GM12892 (cell line): ENCODE measurements around the gene TOP3A.
"Not testable (repeated sequence)": the region's sequence is repeated elsewhere in the genome, so short reads cannot be mapped to it uniquely, and the experiment has no call there.

Experiments used
- DNase-seq: peaks from one replicate; pipeline ENCODE4 v3.0.0; 2011; ENCODE audit not compliant: insufficient read length
- FAIRE-seq: peaks from 2 replicates; lab custom pipeline; 2011; peaks lifted over from hg19 to GRCh38; lab: Jason Lieb, UNC
- POLR2A ChIP-seq: IDR thresholded peaks from 2 replicates; pipeline ENCODE4 v1.6.1; 2011; ENCODE audit warnings: low read depth, low read length, control low read depth
- POLR2AphosphoS5 ChIP-seq: IDR thresholded peaks from 2 replicates; pipeline ENCODE4 v1.6.1; 2011; ENCODE audit warnings: low read depth, low read length, control low read depth
- TAF1 ChIP-seq: IDR thresholded peaks from 2 replicates; pipeline ENCODE4 v1.6.1; 2011; ENCODE audit warnings: low read depth, mild to moderate bottlenecking, control low read depth, low read length, borderline replicate concordance

Gene TOP3A

DNA sequence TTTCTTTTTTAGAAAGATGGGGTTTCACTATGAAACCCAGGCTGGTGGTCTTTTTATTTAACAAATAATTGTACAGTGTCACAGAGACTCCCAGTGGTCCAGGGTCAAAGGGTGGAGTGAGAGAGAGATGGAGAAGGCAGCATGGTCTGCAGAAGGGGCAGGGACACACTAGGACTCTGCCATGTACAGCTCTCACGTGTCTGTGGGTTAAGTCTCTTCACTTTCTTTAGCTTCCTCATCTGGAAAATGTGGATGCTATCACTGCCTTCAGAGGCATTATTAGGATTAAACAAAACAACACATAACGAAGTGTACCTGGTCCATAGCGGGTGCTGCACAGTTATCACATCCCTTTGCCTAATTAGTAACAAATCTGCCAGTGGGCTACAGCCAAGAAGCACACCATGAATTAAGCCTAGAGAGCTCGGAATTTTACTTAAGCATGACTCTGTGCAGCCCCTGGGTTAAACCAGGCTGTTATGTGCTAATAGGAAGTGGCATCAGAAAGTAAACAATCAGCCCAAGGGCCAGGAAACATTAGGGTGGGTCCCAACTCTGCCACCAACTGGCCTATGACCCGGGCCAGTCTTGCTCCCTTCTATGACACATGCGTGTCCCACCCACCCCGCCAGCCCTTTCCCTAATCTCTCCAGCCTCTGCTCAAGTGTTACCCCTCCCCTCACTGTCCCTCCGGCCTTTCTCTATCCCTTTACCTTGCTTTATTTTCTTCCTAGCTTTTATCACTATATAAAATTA is 13.9 kb downstream of the TOP3A start:
- FAIRE-seq (no peak), DNase-seq (no peak)
- no peak for TF ChIP-seq TAF1
- no peak for TF ChIP-seq POLR2AphosphoS5
- no peak for TF ChIP-seq POLR2A

DNA sequence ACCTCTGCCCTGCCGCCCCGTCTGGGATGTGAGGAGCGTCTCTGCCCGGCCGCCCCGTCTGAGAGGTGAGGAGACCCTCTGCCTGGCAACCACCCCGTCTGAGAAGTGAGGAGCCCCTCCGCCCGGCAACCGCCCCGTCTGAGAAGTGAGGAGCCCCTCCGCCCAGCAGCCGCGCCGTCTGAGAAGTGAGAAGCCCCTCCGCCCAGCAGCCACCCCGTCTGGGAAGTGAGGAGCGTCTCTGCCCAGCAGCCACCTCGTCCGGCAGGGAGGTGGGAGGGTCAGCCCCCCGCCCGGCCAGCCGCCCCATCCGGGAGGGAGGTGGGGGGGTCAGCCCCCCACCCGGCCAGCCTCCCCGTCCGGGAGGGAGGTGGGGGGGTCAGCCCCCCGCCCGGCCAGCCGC is 16.7 kb downstream of the TOP3A start:
- not testable (repeated sequence) for FAIRE-seq

DNA sequence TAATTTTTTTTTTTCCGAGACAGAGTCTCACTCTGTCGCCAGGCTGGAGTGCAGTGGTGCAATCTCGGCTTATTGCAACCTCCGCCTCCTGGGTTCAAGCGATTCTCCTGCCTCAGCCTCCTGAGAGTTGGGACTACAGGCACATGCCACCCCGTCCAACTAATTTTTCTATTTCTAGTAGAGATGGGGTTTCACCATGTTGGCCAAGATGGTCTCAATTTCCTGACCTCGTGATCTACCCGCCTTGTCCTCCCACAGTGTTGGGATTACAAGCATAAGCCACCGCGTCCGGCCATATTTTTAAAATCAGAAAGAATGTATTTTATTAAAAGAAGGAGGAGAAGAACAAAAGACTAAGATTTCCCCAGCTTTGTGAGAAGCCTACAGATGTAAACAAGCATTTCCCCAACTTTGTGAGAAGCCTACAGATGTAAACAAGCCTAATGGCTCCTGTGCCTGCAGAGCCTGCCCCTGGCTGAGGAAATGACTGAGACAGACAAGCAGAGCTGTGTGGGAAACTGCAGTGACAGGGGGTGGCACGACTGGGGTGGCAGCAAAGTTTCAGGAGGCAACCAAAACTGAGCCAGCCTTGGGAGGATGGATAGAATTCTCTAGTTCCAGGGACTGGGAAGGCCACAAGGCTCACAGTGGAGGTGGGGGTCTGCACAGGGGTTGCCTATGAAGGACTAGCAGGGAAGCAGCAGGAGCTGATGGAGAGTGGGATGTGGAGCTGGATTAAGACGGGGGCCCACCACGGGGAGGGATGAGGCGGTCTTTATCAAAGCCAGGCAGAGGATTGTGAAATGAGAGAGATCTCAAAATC is 22.9 kb downstream of the TOP3A start:
- DNase-seq, result no peak

More for the DNA sequence above, 16.7 kb downstream of the TOP3A start:
- DNase-seq, result not testable (repeated sequence)

DNA sequence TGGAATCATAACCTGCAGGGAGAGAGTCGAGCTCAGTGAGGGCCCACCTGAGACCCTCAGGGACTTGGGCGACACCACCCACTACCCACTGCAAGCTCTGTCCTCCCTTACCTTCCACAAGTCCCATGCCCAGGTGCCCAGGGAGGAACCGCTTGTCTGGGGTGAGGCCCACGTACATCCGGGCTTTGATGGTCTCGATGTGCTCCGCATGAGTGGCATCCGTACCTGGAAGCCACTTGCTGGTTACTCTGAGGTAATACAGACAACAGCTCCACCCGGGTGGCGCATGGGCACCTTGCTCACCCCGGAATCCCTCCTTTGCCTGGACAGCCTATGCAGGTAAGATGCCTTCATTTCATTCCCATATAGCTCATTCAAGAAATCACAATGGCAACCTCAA is 29.5 kb downstream of the TOP3A start:
- no peak for TF ChIP-seq POLR2A
- no peak for TF ChIP-seq TAF1
- TF ChIP-seq POLR2AphosphoS5, result no peak

More for the DNA sequence above, 22.9 kb downstream of the TOP3A start:
- no peak for TF ChIP-seq POLR2A
- TF ChIP-seq POLR2AphosphoS5, result no peak
- TF ChIP-seq TAF1, result no peak
- FAIRE-seq, result no peak

DNA sequence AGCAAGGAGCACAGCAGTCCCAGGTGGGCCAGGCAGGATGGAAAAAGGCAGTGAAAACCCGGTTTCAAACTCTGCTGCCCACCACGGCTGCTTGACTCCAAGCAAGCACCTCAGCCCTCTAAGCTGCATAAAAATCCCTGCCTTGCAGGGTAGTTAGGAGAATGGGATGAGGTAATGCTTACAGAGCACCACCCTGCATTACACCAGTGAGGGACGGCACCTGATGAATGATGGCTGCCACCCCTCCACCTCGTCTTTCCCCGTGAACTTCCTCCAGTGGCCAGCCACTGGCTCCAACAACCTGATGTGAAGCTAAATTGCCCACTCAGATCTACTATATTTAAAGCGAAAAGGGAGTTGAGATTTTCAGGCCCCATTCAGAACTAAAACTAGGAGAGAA is 33.0 kb downstream of the TOP3A start:
- TF ChIP-seq POLR2AphosphoS5, result no peak
- TF ChIP-seq TAF1, result no peak
- no peak for TF ChIP-seq POLR2A
- DNase-seq (no peak), FAIRE-seq (no peak)

More for the DNA sequence above, 29.5 kb downstream of the TOP3A start:
- FAIRE-seq (no peak), DNase-seq (no peak)

- FAIRE-seq (no peak), DNase-seq (no peak)
- TF ChIP-seq POLR2A (no peak), TAF1 (no peak), POLR2AphosphoS5 (no peak)
Observed at GRCh38 chr17:18280766-18281371, 33.9 kb downstream of the TOP3A start.

DNA sequence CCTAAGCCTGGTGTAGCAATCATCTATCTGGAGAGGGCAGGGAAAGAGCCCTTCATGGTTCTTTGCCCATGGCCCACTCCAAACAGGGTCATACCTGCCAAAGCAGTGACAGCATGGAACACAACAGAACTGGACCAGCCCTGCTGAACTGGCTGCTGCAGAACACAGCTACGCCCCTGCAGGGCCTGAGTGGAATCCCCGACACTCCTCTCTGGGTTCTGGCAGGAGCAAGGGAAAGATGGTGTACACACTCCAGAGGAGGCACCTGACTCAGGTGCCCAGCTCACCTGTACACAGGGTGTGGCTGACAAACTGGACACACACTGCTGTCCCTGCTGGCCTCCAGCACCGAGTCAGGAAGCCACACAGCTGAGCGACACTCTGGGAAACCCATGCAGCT is 34.5 kb downstream of the TOP3A start:
- no peak for FAIRE-seq
- DNase-seq, result no peak
- TF ChIP-seq POLR2A, result no peak
- TF ChIP-seq POLR2AphosphoS5, result no peak
- no peak for TF ChIP-seq TAF1

DNA sequence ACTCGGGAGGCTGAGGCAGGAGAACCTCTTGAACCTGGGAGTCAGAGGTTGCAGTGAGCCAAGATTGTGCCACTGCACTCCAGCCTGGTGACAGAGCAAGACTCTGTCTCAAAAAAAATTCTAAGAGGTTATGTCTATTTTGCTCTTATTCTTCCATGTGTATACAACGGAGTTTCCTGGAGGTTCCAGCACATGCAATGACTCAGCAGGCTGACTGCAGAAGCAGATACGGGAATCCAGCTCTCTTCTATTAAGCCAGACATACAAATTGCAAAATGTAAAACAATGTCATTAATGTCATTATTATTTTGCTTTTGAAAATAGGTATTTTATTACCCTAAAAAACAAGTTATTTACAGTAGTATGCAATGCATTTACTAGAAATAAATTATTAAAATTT is 35.9 kb downstream of the TOP3A start:
- FAIRE-seq, result no peak
- TF ChIP-seq TAF1 (no peak), POLR2AphosphoS5 (no peak), POLR2A (no peak)
- no peak for DNase-seq

DNA sequence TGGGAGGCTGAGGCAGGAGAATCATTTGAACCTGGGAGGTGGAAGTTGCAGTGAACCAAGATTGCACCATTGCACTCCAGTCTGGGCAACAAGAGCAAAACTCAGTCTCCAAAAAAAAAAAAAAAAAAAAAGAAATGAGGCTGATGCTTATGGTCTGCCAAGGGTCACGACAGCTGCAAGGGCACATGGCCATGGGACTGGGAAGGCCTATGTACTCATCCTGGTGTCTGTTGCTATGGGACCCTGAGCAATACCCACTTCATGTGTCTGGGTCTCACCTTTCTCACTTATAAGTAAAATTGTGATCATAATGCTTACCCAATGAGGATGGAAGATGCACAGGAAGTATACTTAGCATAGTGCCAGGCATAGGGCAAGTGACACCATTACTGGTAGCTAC is 37.7 kb downstream of the TOP3A start:
- TF ChIP-seq POLR2AphosphoS5 (no peak), POLR2A (no peak), TAF1 (no peak)
- no peak for DNase-seq
- FAIRE-seq, result no peak

DNA sequence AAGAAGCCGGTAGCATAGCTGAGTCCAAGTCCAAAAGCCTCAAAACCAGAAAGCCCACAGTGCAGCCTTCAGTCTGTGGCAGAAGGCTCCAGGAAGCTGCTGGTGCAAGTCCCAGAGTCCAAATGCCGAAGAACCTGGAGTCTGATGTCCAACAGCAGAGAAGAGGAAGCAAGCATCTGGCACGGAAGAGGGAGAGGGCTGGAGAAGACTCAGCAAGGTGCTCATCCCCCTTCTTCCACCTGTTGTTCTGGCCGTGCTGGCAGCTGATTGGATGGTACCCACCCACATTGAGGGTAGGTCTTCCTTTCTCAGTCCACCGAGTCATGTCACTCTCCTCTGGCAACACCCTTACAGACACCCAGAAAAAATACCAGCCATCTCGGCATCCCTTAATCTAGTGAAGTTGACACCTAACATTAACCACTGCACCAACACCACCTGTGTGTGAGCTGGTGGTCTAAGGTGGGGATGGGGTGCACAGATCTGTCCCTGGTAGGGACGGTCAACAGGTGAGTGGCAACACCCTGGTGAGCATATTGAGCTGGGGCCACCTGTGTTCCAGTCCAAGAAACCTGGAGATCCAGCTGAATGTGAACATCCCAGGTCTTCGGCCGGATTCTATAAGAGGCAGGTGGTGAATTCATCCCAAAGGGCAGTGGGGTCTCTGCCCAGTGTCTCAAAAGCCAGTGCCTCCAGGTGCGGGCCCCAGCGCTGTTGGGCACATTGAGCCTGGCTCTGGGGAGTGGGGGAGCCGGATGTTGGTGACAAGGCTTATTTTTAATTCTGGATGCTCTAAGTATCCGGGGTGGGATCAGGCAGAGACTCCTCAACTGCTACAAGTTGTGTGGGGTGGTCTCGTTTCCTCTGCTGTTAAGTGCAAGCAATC is 44.5 kb downstream of the TOP3A start:
- TF ChIP-seq TAF1 (no peak), POLR2AphosphoS5 (no peak), POLR2A (no peak)
- DNase-seq, result no peak
- no peak for FAIRE-seq
